Measurements from ENCODE around the gene LRG1.

- TF ChIP-seq CTCF (IDR thresholded peaks at IDR 0.05; ENCODE audit: insufficient read depth, low read length, poor library complexity, severe bottlenecking) = no peak
- no peak for TF ChIP-seq EZH2phosphoT487 (conservative IDR thresholded peaks at IDR 0.05; ENCODE audit: low read length)
Observed at GRCh38 chr19:4573682-4574081, 33.8 kb upstream of the LRG1 start.
